Body of pancreas (tissue), 4 donors: ENCODE results near the gene THEMIS.

Experiments used
- CTCF ChIP-seq, 7 experiments: fragments of 450-650 bp in 4 of 7; fragments of 200-600 bp in 3 of 7; sonication (generic) in 3 of 7; IDR thresholded peaks; one replicate each; pipeline ENCODE4 v1.5.1; 2016 to 2019; ENCODE audit warnings: antibody characterized with exemption in 7 of 7
- POLR2A ChIP-seq, 3 donors: fragments of 450-650 bp; IDR thresholded peaks; one replicate each; pipeline ENCODE4 v1.6.1; 2016; ENCODE audit warnings: antibody characterized with exemption in 3 of 3, mild to moderate bottlenecking in 2 of 3

GRCh38 chr6:127833336-127833735 is 67.5 kb downstream of the THEMIS start:
- TF ChIP-seq CTCF (IDR thresholded peaks at IDR 0.05) = no peak
- no peak for TF ChIP-seq POLR2A (IDR thresholded peaks at IDR 0.05)
